ENCODE data around the gene CASQ1.

CASQ1 gene

GRCh38 chr1:160205242-160206035 is 15.1 kb downstream of the CASQ1 start, which contains the start of gene PEA15:
TSS of gene PEA15 (plus strand) at chr1:160205384. CDS start at chr1:160211545, 6,161 bp downstream.
- ATAC-seq: peak; percentile 75
- TF ChIP-seq TSHZ2 (CRISPR knock-in tag; IDR thresholded peaks at IDR 0.05) (no peak), ZC3H10 (CRISPR knock-in tag; IDR thresholded peaks at IDR 0.05) (no peak), ZFP30 (CRISPR knock-in tag; IDR thresholded peaks at IDR 0.05) (no peak), GLIS3 (CRISPR knock-in tag; IDR thresholded peaks at IDR 0.05) (no peak), ZNF70 (CRISPR knock-in tag; IDR thresholded peaks at IDR 0.05) (no peak), PPARA (CRISPR knock-in tag; IDR thresholded peaks at IDR 0.05; ENCODE audit: borderline replicate concordance) (no peak), ZNF565 (CRISPR knock-in tag; conservative IDR thresholded peaks at IDR 0.05; ENCODE audit: low read depth) (no peak), ISL1 (CRISPR knock-in tag; IDR thresholded peaks at IDR 0.05) (no peak), ARNTL (CRISPR knock-in tag; IDR thresholded peaks at IDR 0.05; ENCODE audit: borderline replicate concordance, low read depth) (no peak), TOX (CRISPR knock-in tag; IDR thresholded peaks at IDR 0.05; ENCODE audit: borderline replicate concordance) (no peak)

- peak; percentile 59 for ATAC-seq
- no peak for TF ChIP-seq CREB5 (CRISPR knock-in tag; IDR thresholded peaks at IDR 0.05; ENCODE audit: low read depth)
- TF ChIP-seq ZNF565 (CRISPR knock-in tag; conservative IDR thresholded peaks at IDR 0.05; ENCODE audit: low read depth): no peak
- TF ChIP-seq PATZ1 (CRISPR knock-in tag; IDR thresholded peaks at IDR 0.05; ENCODE audit: borderline replicate concordance): no peak
- no peak for TF ChIP-seq ISL1 (CRISPR knock-in tag; IDR thresholded peaks at IDR 0.05)
- TF ChIP-seq ESRRG (CRISPR knock-in tag; IDR thresholded peaks at IDR 0.05): no peak
Observed at GRCh38 chr1:160206036-160206389, 15.6 kb downstream of the CASQ1 start.

GRCh38 chr1:160206421-160207117 is 16.2 kb downstream of the CASQ1 start:
- TF ChIP-seq ESRRG (CRISPR knock-in tag; IDR thresholded peaks at IDR 0.05) (no peak), TSHZ2 (CRISPR knock-in tag; IDR thresholded peaks at IDR 0.05) (no peak), POU6F1 (CRISPR knock-in tag; IDR thresholded peaks at IDR 0.05; ENCODE audit: borderline replicate concordance, low read depth) (no peak), ISL1 (CRISPR knock-in tag; IDR thresholded peaks at IDR 0.05) (no peak), TCF4 (CRISPR knock-in tag; IDR thresholded peaks at IDR 0.05; ENCODE audit: borderline replicate concordance) (no peak), CSDC2 (CRISPR knock-in tag; IDR thresholded peaks at IDR 0.05) (no peak), TOX (CRISPR knock-in tag; IDR thresholded peaks at IDR 0.05; ENCODE audit: borderline replicate concordance) (no peak), CREB5 (CRISPR knock-in tag; IDR thresholded peaks at IDR 0.05; ENCODE audit: low read depth) (no peak)
- peak; percentile 88 for ATAC-seq

Data from SK-N-SH treated with all-trans-retinoic acid at 6 μM for 48 hours (cell line).